Measurements from ENCODE around the gene VIPR2. TPM values are rescaled to one million over a fixed set of nuclear protein-coding genes. Genes with fewer than 3 reads are reported as not detected.

VIPR2 gene
- polyA plus RNA-seq, 1 experiment, result not detected

DNA sequence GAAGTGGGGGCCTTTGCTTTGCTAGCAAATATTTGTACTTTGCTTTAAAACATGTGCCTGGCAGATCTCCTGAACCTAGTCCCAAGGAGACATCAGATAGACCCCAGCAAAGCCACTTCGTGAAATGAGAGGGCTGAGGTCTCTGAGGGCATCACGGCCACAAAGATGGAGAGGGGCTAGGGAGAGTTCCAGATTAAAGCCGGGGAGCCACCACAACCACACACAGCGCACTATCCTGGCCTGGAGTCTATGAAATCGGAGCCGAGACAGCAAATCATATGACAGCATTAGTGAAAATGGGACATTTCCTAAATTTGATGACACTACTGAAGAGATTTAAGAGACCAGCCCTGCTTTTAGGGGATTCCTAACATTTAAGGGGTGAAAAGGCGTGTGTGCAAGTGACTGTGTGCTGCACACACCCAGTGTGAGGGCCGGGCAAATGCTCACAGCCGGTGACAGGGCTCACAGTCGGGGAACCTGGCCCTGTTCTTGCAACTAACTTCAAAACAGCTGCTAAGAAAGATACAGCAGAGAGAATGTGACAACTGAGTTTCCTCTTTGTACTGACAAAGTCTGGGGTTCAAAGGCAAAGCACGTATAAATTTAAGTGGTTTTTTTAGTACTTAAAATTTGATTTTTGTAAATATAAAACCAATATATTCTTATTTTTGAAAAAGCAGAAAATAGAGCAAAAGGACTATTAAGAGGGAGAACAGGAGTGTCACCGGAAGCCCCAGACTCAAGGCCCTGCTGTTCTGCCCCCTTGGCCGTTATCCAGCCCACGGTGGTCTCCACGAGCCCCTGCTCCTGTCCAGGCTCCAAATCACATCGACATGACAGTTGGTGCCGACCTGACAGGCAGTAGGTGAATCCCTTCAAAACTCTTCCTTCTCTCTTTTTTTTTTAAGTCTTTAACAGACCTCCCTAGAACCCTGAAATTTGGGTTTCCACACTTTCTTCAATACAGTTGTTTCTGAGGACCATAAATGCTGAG is 49.5 kb downstream of the VIPR2 start:
- Histone ChIP-seq H3K36me3 (ENCODE audit: control insufficient read depth, insufficient read depth, low read length) (no peaks in the 10 kb centered on the region), H3K27me3 (ENCODE audit: control insufficient read depth, insufficient read depth, low read length) (no peaks in the 10 kb centered on the region), H3K4me3 (ENCODE audit: low read depth, low read length) (no peak overlapping the region)
- no peak for DNase-seq (ENCODE audit: low read depth)
- POLR2A ChIA-PET, result no interaction called here
- CTCF ChIA-PET, result no interaction called here
- no peak for TF ChIP-seq CTCF (IDR thresholded peaks at IDR 0.05; ENCODE audit: insufficient read depth, low read depth, low read length)

GRCh38 chr7:159094023-159094740 is 50.5 kb downstream of the VIPR2 start:
- POLR2A ChIA-PET, result no interaction called here
- CTCF ChIA-PET, result no interaction called here

DNA sequence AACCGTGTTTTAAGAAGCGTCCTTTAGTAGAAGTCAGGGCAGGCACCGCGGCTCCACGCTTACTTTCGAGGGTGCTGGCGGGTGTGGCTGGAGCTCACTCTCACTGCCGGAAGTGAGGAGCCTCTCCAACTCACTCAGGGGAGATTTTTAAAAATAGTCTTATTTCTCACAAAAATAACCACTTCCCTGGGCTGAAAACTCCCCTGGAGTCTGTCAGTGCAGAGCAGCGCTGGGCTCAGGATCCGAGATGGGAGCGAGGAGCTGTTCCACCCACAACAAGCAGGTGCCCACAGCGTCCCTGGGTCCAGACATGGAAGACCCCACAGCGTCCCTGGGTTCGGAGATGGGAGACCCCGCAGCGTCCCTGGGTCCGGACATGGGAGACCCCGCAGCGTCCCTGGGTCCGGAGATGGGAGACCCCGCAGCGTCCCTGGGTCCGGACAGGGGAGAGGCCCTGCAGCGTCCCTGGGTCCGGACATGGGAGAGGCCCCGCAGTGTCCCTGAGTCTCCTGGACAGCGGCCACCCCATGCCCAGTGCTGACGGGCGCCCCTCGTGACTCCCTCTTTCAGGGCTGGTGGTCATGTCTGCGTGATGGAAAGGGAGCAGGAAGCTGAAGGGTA is 51.2 kb downstream of the VIPR2 start:
- POLR2A ChIA-PET, result no interaction called here
- no peaks in the 10 kb centered on the region for H3K36me3 ChIP-seq (ENCODE audit: control insufficient read depth, insufficient read depth, low read length)
- DNase-seq (ENCODE audit: low read depth), result no peak
- TF ChIP-seq CTCF (IDR thresholded peaks at IDR 0.05; ENCODE audit: insufficient read depth, low read depth, low read length), result no peak
- no peak overlapping the region for H3K4me3 ChIP-seq (ENCODE audit: low read depth, low read length)
- no peaks in the 10 kb centered on the region for H3K27me3 ChIP-seq (ENCODE audit: control insufficient read depth, insufficient read depth, low read length)
- CTCF ChIA-PET, result no interaction called here

More at GRCh38 chr7:159094023-159094740, 50.5 kb downstream of the VIPR2 start:
- no peaks in the 10 kb centered on the region for H3K36me3 ChIP-seq (ENCODE audit: control insufficient read depth, insufficient read depth, low read length)
- H3K4me3 ChIP-seq (ENCODE audit: low read depth, low read length), result no peak overlapping the region
- no peak for DNase-seq (ENCODE audit: low read depth)
- no peak for TF ChIP-seq CTCF (IDR thresholded peaks at IDR 0.05; ENCODE audit: insufficient read depth, low read depth, low read length)
- H3K27me3 ChIP-seq (ENCODE audit: control insufficient read depth, insufficient read depth, low read length), result no peaks in the 10 kb centered on the region

DNA sequence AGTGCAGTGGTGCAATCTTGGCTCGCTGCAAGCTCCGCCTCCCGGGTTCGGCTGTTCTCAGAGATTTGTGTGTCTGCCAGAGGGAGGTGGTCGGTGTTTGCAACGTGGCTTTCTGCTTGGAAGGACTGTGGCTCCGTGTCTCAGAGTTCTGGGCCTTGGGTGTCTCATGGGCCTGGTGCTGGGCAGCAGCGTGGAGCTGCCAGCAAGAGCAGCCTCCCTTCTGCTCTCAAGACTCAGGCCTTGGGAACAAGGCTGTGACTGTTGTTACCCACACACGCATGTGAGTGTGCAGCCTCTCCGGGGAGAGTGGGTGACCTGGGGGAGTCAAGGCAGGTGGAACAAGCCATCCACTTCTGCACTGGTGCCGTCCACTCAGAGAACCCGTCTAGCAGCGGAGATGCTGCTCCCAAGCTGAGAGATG is 52.0 kb downstream of the VIPR2 start:
- no peaks in the 10 kb centered on the region for H3K27me3 ChIP-seq (ENCODE audit: control insufficient read depth, insufficient read depth, low read length)
- ChIA-PET POLR2A (no interaction called here), CTCF (no interaction called here)
- no peaks in the 10 kb centered on the region for H3K36me3 ChIP-seq (ENCODE audit: control insufficient read depth, insufficient read depth, low read length)
- no peak for TF ChIP-seq CTCF (IDR thresholded peaks at IDR 0.05; ENCODE audit: insufficient read depth, low read depth, low read length)
- H3K4me3 ChIP-seq (ENCODE audit: low read depth, low read length), result no peak overlapping the region
- DNase-seq (ENCODE audit: low read depth), result no peak
